NOMO-1 treated with DMSO at 0.1 percent for 48 hours (cell line): ENCODE data around the gene SSH3.
A peak's percentile ranks its signal among the peaks of the same experiment; 100 is the strongest.
"Not testable (repeated sequence)": the region's sequence is repeated elsewhere in the genome, so short reads cannot be mapped to it uniquely, and the experiment has no call there.

Source experiments
- DNase-seq: peaks from one replicate; lab custom pipeline; 2025; ENCODE audit not compliant: unreplicated experiment; lab: John Stamatoyannopoulos, UW

The SSH3 gene

GRCh38 chr11:67308031-67308866 is 4.9 kb downstream of the SSH3 start:
- DNase-seq: no peak

GRCh38 chr11:67309166-67309565 is 5.8 kb downstream of the SSH3 start:
- no peak for DNase-seq

GRCh38 chr11:67309661-67310061 is 6.3 kb downstream of the SSH3 start:
- no peak for DNase-seq

- no peak for DNase-seq
Observed at GRCh38 chr11:67310246-67311050, 7.1 kb downstream of the SSH3 start.

GRCh38 chr11:67311051-67311555 is 7.8 kb downstream of the SSH3 start:
- no peak for DNase-seq

GRCh38 chr11:67311556-67312082 is 8.3 kb downstream of the SSH3 start:
- no peak for DNase-seq

GRCh38 chr11:67312187-67313021 is 9.1 kb downstream of the SSH3 start:
- DNase-seq: peak; percentile 77

GRCh38 chr11:67313125-67313890 is 10.0 kb downstream of the SSH3 start:
- no peak for DNase-seq

GRCh38 chr11:67314218-67314617 is 10.9 kb downstream of the SSH3 start:
- no peak for DNase-seq

GRCh38 chr11:67315325-67315909 is 12.1 kb downstream of the SSH3 start:
- no peak for DNase-seq

GRCh38 chr11:67316882-67317204 is 13.5 kb downstream of the SSH3 start:
- DNase-seq: no peak

- peak; percentile 95 for DNase-seq
Observed at GRCh38 chr11:67317205-67317887, 14.0 kb downstream of the SSH3 start.

- no peak for DNase-seq
Observed at GRCh38 chr11:67317888-67318555, 14.7 kb downstream of the SSH3 start.

GRCh38 chr11:67318876-67319275 is 15.5 kb downstream of the SSH3 start:
- DNase-seq: not testable (repeated sequence)

GRCh38 chr11:67320011-67320410 is 16.7 kb downstream of the SSH3 start:
- no peak for DNase-seq

GRCh38 chr11:67320691-67321090 is 17.4 kb downstream of the SSH3 start:
- no peak for DNase-seq

GRCh38 chr11:67321313-67321871 is 18.1 kb downstream of the SSH3 start:
- DNase-seq: no peak

- DNase-seq: no peak
Observed at GRCh38 chr11:67322049-67322448, 18.7 kb downstream of the SSH3 start.
